Anterior cingulate cortex (tissue), 58 donors: ENCODE data around the gene DCAF15.

Experiments
- DNase-seq, 58 donors: peaks; one replicate each; lab custom pipeline; 2025; lab: John Stamatoyannopoulos, UW

Gene DCAF15

DNA sequence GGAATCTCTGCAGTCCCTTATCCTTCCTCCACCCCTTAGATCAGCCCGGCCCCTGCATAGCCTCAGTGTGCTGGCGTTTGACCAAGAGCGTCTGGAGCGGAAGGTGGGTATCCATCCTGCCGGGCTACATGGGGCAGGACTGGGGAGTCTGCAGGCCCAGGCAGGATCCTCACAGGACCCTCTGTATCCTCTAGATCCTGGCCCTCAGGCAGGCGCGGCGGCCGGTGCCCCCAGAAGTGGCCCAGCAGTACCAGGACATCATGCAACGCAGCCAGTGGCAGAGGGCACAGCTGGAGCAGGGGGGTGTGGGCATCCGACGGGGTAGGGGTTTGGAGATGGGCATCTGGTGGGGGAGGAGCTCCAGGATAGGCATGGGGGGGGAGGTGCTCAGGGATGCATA, 23.0 kb upstream of the DCAF15 start:
- DNase-seq, result no peak

DNA sequence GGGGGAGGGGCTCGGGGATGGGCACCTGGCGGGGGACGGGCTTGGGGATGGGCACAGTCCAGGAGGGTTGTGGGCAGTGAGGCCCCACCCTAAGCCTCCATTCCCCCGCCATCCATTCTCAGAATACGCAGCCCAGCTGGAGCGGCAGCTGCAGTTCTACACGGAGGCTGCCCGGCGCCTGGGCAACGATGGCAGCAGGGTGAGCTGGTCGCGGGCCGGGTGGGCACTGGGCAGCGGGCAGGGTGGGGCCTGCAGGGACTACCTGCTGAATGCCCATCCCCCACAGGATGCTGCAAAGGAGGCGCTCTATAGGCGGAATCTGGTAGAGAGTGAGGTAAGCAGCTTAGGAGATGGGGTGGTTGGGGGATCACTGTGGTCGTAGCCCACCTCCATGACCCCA, 22.4 kb upstream of the DCAF15 start:
- no peak for DNase-seq

DNA sequence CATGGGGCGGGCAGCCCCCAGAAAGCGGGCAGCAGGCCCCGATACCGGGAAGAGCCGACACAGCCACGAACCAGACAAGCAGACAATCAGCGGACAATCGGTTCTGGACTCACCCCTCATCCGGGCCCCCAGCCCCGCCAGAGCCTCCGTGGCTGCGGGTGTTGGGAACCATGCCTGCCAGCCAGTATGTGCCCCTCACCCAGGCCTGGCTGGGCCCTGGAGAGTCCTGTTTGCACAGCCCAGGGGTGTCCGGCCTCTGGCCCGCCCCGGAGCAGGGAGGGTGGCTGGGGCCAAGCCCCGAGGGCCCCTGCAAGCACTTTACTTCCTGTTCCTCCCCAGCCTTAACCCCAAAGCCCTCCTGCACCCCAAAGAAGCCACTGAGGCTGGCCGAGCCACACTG, 21.9 kb upstream of the DCAF15 start:
- no peak for DNase-seq

DNA sequence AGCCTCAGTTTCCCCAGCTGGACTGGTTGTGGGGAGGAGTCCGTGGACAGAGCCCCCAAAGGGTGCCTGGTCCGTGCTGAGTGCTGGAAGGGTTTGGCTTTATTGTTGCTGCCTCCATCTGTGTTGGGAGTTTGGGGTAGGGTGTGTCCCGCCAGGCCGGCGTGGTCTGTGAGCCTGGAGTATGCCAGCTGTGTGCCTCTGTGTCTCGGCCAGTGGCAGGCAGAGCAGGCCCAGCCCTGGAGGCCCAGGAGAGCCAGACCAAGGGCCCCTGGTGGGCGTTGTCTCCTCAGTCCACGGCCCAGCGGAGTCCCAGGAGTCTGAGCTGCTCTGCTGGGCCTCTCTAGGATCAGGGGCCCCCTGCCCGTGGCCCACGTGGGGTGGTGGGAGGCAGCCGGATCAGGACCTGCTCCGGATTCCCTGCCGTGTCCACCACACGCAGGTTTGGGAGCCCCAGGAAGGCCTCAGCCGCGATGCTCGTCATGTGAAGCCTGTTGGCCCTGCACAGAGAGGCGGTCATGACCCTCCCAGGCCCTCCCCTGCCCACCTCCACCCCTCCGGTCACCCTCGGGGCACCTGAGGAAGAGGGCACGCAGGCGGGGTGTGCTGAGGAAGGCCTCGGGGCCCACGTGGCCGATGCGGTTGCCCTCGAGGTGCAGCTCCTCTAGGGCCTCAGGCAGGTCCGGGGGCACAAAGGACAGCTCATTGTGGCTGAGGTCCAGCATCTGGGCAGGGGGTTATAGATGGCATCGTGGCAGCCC, 20.7 kb upstream of the DCAF15 start:
- no peak for DNase-seq

DNA sequence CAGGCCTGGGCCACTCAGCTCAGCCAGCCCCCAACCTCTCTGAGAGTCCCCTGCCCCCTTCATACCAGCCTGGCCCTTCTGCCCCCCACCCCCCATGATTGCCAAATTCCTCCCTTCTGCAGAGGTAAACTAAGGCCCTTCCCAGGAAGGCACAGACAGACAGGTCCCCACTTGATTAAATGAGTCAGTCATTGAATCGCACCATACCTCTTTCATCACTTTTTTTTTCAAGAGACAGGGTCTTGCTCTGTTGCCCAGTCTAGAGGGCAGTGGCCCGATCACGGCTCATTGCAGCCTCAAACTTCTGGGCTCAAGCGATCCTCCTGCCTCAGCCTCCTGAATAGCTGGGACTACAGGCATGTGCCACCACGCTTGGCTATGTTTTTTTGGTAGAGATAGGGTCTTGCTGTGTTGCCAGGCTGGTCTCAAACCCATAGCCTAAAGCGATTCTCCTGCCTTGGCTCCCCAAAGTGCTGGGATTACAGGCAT, 20.1 kb upstream of the DCAF15 start:
- no peak for DNase-seq

DNA sequence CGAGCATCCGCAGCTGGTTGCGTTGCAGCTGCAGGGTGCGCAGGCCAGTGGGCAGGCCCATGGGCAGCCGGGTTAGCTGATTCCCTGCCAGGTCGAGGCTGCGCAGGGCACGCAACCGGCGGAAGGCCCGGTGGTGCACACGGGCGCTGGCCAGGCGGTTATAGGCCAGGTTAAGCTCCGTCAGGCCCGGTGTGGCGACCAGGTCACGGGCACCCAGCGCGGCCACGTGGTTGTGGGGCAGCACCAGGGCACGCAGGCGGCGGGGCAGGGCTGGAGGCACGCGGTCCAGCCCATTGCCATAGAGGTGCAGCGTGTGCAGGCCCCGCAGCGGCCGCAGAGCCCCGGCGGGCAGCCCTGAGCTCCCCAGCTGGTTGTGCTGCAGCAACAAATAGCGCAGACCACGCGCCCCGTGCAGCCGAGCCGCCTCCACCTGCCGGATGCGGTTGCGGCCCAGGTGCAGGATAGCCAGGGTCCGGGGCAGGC, 19.4 kb upstream of the DCAF15 start:
- no peak for DNase-seq

DNA sequence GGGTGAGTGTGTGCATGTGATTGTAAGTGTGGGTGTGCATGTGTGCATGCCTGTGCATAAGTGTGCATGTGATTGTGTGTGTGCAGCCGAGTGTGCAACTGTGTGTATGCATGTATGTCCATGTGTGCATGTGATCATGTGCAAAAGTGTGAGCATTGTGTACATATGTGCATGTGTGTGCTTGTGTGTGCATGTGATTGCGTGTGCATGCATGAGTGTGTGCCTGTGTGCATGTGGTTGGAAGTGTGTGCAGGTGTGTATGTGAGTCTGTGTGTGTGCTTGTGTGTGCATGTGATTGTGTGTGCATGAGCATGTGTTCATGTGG, 17.6 kb upstream of the DCAF15 start:
- no peak for DNase-seq

DNA sequence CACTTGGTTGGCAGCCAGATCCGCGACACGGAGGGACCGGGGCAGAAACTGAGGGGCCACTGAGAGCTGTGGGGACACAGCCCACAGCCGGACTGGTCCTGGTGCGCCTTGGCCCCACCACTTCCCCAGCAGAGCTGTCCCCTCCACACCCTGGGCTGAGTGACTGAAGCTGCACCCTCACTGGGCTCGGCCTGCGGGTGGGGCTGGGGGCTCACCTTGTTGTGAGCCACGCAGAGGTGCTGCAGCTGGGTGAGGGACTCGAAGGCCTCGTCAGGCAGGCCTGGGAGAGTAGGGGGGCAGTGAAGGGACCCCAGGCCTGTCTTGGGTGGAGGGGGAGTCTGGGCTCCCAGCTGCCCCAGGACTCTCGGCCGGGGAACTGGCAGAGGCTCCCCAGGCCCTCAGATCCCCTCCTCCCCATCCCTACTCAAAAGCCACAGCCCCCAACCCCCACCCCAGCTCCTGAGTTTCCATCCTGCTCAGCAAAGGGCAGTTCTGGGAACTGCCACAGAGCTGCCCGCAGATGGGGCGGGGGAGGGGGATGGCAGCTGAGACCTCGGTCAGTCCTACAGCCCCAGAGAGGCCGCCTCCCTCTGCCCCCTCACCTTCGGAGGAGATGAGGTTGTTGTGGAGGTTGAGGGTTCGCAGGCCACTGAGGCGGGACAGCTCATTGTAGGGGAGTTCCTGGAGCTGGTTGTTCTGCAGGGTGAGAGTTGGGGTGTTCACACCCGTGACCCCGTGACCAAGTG, 16.4 kb upstream of the DCAF15 start:
- DNase-seq, result no peak

DNA sequence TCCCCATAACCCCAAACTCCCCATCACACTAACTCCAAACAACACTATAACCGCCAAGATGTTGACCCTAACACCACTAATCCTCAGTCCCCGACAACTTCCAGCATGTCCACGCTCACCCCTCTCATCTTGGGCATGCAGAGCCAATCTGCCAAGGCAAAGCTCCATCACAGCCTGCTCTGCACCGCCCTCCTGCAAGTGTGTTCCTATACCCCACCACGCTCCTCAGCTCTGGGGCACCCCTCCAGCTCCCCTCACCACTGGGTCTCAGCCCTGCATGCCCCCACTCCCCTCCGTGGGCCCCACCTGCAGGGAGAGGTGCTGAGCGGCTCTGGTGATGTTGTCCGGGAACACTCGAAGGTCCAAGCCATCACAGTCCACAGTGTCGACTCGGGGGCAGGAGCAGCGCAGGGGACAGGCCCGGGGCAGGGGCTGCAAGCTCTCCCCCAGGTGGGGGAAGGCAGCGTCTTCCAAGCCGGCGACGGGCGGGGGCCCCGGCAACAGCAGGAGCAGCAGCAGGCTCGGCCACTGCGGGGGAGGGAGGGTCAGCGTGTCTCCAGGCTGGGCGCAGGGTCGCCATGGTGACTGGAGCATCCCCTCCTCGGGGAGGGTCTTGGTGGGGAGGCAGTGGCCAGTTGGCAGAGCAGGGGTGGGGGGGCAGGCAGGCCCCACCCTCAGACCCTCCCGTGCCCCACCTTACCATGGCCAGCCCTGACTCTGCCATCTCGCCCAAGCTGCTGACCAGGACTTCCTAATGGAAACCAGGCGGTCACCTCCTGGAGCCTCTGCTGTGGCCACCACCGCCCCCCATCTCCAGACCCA, 14.6 kb upstream of the DCAF15 start:
- DNase-seq, result no peak

DNA sequence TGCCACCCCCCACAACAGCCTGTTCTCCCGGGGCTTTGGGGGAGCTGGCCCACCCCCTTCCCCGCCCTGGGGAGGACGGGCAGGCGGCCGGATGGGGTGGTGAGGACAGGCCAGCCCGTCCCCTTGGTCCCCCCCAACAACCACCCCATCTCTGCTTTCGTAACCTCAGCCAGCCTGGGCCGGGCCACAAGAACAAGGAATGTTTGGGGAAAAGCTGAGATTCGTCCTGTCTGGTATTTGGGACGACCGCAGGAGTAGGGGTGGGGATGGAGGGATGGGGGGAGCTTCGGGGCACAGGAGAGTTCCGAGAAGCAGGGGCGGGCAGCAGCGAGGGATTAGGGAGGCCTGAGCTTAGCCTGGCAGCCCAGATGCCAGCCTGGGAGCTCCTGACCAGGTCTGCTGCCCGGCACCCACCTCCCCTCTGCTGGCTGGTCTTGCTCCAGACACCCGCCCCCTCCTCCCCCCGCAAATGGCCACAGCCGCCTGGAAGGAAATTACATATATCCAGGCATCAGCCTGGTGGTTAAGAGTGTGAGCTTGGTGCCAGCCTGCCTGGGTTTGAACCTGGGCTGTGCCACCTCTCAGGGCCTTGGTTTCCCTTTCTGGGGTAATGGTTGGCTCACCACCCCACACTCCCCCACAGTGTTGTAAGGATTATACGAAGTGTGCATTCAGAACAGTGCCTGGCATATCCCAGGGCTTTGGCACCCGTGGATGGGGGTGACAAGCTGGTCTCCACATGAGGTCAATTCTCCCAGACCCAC, 13.8 kb upstream of the DCAF15 start, which contains the start of gene PODNL1:
TSS of gene PODNL1 (minus strand) at position 117 of the 764 bp plus-strand sequence. CDS start 236 bp downstream, outside the sequence.
- DNase-seq, result peak in 3 of 58 donors; percentile 4 to 31 (median 16)

DNA sequence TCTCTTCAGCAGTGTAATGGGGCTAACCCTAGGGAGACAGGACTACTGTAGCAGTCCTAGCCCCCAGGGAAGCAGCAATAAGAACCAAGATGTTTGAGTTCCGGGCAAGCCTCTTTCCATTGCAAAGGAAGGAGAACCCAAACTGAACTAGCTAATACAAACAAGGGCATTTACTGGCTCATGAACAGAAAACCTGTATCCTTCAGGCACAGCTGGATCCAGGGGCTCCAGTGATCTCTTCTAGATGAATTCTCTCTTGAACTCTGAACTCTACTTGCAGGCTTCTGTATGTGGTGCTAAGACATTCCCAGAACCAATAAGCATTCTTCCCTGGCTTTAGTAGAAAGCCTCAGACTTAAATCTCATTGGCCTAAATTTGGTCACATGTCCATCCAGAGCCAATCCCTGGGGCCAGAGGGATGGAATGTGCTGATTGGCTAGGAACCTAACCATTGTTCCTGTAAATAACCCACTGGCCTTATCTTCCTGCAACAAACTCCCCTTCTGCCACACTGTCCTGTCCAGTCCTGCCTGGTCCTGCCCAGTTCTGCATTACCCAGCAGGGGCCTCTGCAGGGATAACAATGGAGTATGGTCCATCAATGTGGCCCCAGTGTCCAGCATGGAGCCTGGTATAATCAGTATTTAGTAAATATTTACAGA, 10.2 kb upstream of the DCAF15 start:
- DNase-seq, result no peak

DNA sequence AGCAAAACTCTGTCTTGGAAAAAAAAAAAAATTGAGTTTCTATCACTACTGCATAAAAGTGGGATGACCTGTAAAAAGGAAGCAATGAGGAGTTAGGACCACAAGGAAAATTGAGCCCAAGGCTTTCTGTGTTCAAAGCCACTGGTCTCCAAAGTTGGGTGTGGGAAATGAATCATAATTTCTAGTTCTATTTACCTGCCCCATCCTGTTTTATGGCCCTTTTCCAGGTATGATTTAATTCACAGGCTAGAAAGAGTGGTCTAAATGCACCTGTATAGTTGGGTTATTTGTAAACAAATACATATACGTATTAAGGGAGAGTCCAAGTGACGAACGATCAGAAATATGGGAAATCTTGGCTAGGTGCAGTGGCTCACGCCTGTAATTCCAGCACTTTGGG, 5.9 kb upstream of the DCAF15 start:
- no peak for DNase-seq

DNA sequence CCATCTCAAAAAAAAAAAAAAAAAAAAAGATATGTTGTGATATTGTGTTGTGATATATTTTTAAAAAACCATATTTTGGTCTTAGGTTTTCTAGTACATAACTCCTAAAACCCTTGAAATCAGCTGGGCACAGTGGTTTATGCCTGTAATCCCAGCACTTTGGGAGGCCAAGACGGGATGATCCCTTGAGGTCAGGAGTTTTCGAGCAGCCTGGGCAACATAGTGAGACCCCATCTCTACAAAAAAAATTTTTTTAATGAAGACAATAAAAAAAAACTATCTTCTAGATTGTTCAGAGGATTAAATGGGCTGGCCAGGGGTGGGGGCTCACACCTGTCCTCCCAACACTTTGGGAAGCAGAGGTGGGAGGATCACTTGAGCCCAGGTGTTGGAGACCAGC, 1.3 kb upstream of the DCAF15 start:
- no peak for DNase-seq

DNA sequence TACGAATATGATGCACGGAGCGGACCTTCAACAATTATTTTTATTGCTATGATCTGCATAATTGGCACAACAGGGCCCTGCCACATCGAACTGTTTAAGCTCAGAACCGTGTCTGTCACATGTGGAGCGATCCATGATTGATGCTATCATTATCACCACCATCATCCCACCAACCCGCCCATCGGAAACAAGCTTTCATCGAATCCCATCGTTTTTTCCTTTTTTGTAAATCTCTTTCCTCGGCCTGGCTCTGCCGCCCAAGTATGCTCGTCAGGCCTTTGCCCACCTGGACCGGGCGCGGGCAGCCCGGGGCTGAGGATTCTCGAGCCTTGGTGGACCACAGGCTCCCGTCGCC, 533 bp upstream of the DCAF15 start:
- no peak for DNase-seq

DNA sequence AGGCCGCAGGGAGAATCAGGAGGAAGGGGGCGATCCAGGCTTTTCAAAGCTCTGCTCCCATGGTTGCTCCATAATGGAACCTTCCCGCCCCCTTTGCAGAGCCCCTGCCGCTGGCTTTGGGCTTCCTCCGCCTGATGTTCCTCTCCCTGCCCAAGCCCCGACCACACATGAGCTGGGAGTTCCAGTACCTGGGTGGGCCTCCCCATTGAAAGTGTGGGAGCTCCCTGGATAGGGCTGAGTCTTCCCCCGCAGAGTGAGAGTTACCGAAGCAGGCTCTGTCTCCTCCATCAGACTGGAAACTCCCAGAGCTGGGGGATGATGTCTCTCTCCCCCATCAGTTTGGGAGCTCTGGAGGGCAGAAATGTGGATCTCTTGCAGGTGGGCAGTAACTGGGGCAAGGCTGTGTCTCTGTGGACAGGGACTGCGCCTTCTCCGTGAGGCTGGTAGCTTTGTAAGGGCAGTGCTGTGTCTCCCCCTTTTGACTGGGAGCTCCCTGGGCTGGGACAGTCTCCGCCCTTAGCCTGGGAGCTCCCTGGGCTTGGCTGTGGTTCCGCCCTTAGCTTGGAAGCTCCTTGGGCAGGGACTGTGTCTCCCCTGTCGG, 722 bp downstream of the DCAF15 start:
- DNase-seq, result peak in 3 of 58 donors; percentile 5 to 34 (median 20)

DNA sequence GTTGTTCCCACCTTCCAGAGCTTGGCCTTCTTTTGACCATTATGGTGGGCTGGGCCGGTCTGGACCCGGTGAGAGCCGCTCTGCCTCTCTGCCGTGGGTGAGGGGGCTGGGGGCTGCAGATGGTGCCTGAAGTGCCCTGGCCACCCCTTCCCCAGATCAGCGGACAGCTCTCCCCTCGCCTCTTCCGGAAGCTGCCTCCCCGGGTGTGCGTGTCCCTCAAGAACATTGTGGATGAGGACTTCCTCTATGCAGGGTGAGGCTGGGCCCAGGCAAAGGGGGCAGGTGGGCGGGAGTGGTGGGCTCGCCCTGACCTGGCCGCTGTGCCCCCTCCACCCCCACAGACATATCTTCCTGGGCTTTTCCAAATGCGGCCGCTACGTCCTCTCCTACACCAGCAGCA, 1.9 kb downstream of the DCAF15 start:
- DNase-seq, result no peak

DNA sequence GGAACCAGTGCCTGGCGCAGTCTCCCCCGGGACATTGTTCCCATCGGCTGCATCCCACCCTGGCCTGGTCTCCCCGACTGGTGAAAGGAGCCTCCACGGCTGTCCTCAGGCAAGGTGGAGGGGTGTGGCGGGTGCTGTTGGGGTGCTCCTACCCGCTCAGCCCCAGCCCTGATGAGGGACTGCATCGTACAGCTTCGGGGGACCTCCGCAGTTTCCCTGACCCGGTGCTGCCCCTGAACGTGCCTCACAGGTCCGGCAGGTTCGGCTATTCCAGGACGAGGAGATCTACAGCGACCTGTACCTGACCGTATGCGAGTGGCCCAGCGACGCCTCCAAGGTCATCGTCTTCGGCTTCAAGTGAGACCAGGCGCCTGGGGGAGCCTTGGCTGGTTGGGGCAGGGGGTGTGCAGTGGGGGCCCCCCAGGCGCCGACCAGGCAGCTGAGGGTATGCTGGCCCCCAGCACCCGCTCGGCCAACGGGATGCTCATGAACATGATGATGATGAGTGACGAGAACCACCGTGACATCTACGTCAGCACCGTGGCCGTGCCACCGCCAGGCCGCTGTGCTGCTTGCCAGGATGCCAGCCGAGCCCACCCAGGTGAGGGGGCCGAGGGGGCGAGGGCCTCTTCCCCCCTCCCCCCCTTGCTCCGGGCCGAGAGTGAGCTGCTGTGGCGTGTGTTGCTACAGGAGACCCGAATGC, 3.5 kb downstream of the DCAF15 start:
- no peak for DNase-seq

DNA sequence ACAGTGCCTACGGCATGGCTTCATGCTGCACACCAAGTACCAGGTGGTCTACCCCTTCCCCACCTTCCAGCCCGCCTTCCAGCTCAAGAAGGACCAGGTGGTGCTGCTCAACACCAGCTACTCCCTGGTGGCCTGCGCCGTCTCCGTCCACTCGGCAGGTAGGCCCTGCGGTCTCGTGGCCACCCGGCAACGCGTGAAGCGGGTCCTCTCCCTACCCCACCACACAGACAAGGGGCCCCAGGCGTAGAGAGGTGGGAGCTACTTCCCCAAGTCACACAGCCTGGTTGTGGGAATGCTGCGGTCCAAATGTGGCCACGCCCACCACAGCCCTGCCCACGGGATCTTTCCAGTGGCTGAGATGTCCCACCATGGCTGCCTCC, 4.0 kb downstream of the DCAF15 start:
- DNase-seq, result no peak

DNA sequence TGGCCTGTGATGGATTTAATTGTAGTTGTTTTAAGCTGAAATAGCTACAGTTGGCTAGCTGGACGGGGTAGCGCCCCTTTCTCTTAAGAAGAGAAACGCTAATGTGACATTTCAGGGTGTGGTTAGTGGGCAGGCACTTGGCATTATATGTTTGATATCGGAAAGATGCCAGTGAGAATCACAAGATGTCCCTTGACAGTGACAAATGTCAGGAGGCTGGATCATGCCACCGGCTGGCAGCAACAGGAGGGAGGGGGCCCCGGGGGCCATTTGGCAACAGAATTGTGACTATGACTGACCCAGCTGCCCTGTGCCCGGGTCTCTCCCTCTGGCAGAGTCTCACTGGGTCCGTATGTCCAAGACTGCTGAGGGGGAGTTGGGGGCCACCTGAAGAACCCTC, 4.7 kb downstream of the DCAF15 start:
- no peak for DNase-seq
